ENCODE results near the gene OR2L13. TPM values are rescaled to one million over a fixed set of nuclear protein-coding genes. Genes with fewer than 3 reads are reported as not detected.

The OR2L13 gene
- total and polyA plus RNA-seq, 7 donors: not detected

DNA sequence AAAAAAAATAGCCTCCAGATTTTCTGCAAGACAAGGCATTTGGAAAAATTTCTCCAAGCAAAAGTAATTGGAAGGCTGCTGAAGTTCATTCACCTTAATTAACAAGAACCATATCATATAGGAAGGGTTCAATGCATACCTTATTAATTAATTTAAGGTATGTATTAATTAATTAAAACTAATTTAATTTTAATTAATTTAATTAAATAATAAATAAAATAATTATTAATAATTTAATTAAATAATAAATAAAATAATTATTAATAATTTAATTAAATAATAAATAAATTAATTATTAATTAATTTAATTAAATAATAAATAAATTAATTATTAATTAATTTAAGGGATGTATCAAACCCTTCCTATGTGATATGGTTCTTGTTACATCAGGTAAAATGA is 7.9 kb downstream of the OR2L13 start:
- no peaks in the 10 kb centered on the region for H3K36me3 ChIP-seq (ENCODE audit: insufficient read depth in 1 of 2, low read depth in 1 of 2)
- DNase-seq: no peak
- no peaks in the 10 kb centered on the region for H3K4me1 ChIP-seq
- no peak for ATAC-seq
- H3K9me3 ChIP-seq: no peaks in the 10 kb centered on the region
- TF ChIP-seq, protein P1, sequence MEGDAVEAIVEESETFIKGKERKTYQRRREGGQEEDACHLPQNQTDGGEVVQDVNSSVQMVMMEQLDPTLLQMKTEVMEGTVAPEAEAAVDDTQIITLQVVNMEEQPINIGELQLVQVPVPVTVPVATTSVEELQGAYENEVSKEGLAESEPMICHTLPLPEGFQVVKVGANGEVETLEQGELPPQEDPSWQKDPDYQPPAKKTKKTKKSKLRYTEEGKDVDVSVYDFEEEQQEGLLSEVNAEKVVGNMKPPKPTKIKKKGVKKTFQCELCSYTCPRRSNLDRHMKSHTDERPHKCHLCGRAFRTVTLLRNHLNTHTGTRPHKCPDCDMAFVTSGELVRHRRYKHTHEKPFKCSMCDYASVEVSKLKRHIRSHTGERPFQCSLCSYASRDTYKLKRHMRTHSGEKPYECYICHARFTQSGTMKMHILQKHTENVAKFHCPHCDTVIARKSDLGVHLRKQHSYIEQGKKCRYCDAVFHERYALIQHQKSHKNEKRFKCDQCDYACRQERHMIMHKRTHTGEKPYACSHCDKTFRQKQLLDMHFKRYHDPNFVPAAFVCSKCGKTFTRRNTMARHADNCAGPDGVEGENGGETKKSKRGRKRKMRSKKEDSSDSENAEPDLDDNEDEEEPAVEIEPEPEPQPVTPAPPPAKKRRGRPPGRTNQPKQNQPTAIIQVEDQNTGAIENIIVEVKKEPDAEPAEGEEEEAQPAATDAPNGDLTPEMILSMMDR (IDR thresholded peaks at IDR 0.05): no peak
- no peaks in the 10 kb centered on the region for H3K27me3 ChIP-seq (ENCODE audit: insufficient read depth in 3 of 3, low read length in 2 of 3)
- intact Hi-C loops (cut with DNase I): no loop called here
- H3K27ac ChIP-seq: no peak overlapping the region
- no peak overlapping the region for H3K4me3 ChIP-seq

DNA sequence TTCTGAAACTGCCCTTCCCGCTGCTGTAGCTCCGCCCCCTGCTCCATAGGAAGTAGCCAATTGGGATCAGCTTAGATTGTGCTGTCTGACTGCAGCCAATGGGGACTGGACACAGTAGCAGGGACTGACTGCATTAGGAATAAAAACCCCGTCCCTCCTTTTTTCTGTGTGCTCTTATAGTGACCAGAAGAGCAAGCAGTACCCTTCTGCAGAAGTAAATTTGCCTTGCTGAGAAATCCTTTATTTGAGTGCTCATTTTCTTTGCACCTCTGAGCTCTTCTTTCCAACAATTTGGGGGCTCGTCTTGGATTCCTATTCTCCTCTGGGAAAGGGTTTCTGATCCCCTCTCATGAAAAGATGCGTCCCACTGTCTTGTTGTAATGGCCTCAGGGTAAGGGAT is 16.2 kb downstream of the OR2L13 start:
- no peak overlapping the region for H3K27ac ChIP-seq

DNA sequence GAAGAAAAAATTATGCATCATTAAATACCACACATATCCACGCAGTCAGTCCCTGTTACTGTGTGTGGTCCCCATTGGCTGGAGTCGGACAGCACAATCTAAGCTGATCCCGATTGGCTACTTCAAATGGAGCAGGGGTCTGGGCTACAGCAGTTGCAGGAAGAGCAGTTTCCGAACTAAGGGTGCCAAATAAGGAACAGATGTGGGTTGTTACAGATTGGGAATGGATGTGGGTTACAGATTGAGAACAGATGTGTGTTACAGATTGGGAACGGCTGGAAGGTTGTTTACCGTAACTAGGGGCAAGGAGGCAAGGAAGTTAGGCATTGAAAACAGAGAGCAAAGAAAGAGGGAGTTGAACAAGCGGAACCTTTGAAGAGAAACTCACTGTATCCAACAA is 19.9 kb downstream of the OR2L13 start:
- no peak overlapping the region for H3K4me3 ChIP-seq
- ATAC-seq (no peak), DNase-seq (no peak)
- TF ChIP-seq, protein P1 (IDR thresholded peaks at IDR 0.05): no peak
- no peaks in the 10 kb centered on the region for H3K27me3 ChIP-seq (ENCODE audit: insufficient read depth in 3 of 3, low read length in 2 of 3)
- H3K4me1 ChIP-seq: no peaks in the 10 kb centered on the region
- no peaks in the 10 kb centered on the region for H3K36me3 ChIP-seq (ENCODE audit: insufficient read depth in 1 of 2, low read depth in 1 of 2)
- intact Hi-C loops (cut with DNase I): no loop called here
- H3K9me3 ChIP-seq: peaks cover 15% of the 10 kb centered on the region
- WGBS, 3 donors: 75 to 82% (median 77%) methylated on average over 7 of the region's 7 CpGs
- H3K27ac ChIP-seq: no peak overlapping the region

More for the DNA sequence above, 16.2 kb downstream of the OR2L13 start:
- Histone ChIP-seq H3K4me3 (no peak overlapping the region), H3K27me3 (ENCODE audit: insufficient read depth in 3 of 3, low read length in 2 of 3) (no peaks in the 10 kb centered on the region), H3K36me3 (ENCODE audit: insufficient read depth in 1 of 2, low read depth in 1 of 2) (no peaks in the 10 kb centered on the region), H3K4me1 (no peaks in the 10 kb centered on the region), H3K9me3 (peaks cover 15% of the 10 kb centered on the region)
- 61 to 82% (median 77%) methylated on average over 5 of the region's 5 CpGs for WGBS, 3 donors
- intact Hi-C loops (cut with DNase I): no loop called here
- ATAC-seq: no peak
- DNase-seq: no peak
- TF ChIP-seq, protein P1 (IDR thresholded peaks at IDR 0.05): no peak

GRCh38 chr1:248127653-248128052 is 32.7 kb downstream of the OR2L13 start:
- H3K27me3 ChIP-seq (ENCODE audit: insufficient read depth in 3 of 3, low read length in 2 of 3): no peaks in the 10 kb centered on the region
- TF ChIP-seq, protein P1 (IDR thresholded peaks at IDR 0.05): no peak
- H3K36me3 ChIP-seq (ENCODE audit: insufficient read depth in 1 of 2, low read depth in 1 of 2): no peaks in the 10 kb centered on the region
- H3K4me1 ChIP-seq: no peaks in the 10 kb centered on the region
- H3K4me3 ChIP-seq: no peak overlapping the region
- intact Hi-C loops (cut with DNase I): no loop called here
- H3K9me3 ChIP-seq: no peaks in the 10 kb centered on the region
- H3K27ac ChIP-seq: no peak overlapping the region
- no peak for ATAC-seq
- DNase-seq: no peak
- 80 to 85% (median 81%) methylated on average over 5 of the region's 5 CpGs for WGBS, 3 donors

- H3K4me3 ChIP-seq: no peak overlapping the region
- ATAC-seq (no peak), DNase-seq (no peak)
- H3K4me1 ChIP-seq: no peaks in the 10 kb centered on the region
- TF ChIP-seq, protein P1 (IDR thresholded peaks at IDR 0.05): no peak
- no peak overlapping the region for H3K27ac ChIP-seq
- no peaks in the 10 kb centered on the region for H3K27me3 ChIP-seq (ENCODE audit: insufficient read depth in 3 of 3, low read length in 2 of 3)
- no peaks in the 10 kb centered on the region for H3K36me3 ChIP-seq (ENCODE audit: insufficient read depth in 1 of 2, low read depth in 1 of 2)
- WGBS, 3 donors: 68 to 73% (median 73%) methylated on average over 21 of the region's 21 CpGs
- intact Hi-C loops (cut with DNase I): no loop called here
- H3K9me3 ChIP-seq: no peaks in the 10 kb centered on the region
Measured at GRCh38 chr1:248136811-248137210, 41.8 kb downstream of the OR2L13 start.
